HepG2 (cell line): ENCODE measurements around the gene SH3BP5.

Source experiments
- FOXP1 ChIP-seq, 2 experiments: fragments of 450-650 bp in 1 of 2; IDR thresholded peaks; 2 replicates each; pipeline ENCODE4 v1.6.1; 2017 to 2018; ENCODE audit warnings: antibody characterized with exemption in 1 of 2
- TEF ChIP-seq: sonication (generic); formaldehyde crosslinking; IDR thresholded peaks from 2 replicates; pipeline ENCODE4 v1.5.0; 2020; ENCODE audit warnings: missing genetic modification reagents

DNA sequence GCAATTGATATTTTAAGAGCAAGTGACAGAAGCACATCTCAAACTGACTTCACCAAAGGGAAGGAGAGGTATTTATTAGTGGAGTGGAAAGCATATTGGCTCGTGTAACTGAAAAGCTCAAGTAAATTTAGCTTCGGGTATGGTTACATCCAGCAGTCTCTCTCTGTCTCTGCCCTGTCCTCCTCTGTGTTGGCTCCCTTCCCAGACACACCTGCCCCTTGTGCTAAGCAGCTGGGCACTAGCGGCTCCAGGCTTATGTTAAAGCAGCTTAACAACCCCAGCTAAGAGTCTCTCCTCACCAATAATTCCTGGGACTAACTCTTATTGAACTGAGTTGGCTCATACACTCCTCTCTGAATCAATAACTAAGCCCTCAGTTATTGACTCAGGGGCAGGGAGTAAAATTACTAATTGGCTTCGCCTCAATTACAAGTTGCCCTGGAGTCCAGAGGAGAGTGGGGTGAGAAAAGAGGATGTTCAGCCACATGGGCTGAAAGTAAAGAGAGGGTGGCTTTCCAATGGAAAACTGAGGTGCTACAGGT, 12.8 kb upstream of the SH3BP5 start:
- TF ChIP-seq FOXP1 (IDR thresholded peaks at IDR 0.05) = no peak
- no peak for TF ChIP-seq FOXP1 (CRISPR knock-in tag; IDR thresholded peaks at IDR 0.05)
- no peak for TF ChIP-seq TEF (CRISPR knock-in tag)
